IMR-90 (cell line): ENCODE results near the gene GSN. TPM values are rescaled to one million over a fixed set of nuclear protein-coding genes. Genes with fewer than 3 reads are reported as not detected.

Experiments used
- ATAC-seq: fragments of 200-7000 bp; cut with Tn5 transposase; 2 replicates; pipeline ENCODE4 v1.9.1; 2020; ENCODE audit warnings: low read depth, mild to moderate bottlenecking, moderate library complexity
- BruUV-seq: library from RNA; stranded (reverse); fragments of 400-500 nt; replicated peaks from 2 replicates; lab custom pipeline; 2021; lab: Mats Ljungman, UMichigan
- CTCF ChIA-PET: fragments of 300-600 bp; formaldehyde crosslinking; extraction: SDS; loops from one replicate; lab custom pipeline; 2021; ENCODE audit warnings: antibody characterized with exemption; lab: Yijun Ruan, JAX
- POLR2A ChIA-PET: fragments of 300-600 bp; sonication (Branson Sonifier 250); formaldehyde crosslinking; loops from one replicate; lab custom pipeline; 2022; ENCODE audit warnings: antibody characterized with exemption; ENCODE audit not compliant: unreplicated experiment; lab: Charles Lee
- DNase-seq: peaks from one replicate; pipeline ENCODE4 v3.0.0; 2013
- H2AFZ ChIP-seq: replicated peaks from 2 replicates; pipeline ENCODE3; 2013; ENCODE audit warnings: low read length, mild to moderate bottlenecking; ENCODE audit not compliant: poor library complexity
- H2AK5ac ChIP-seq: 2 replicates; pipeline ENCODE4 v1.6.1; 2013; ENCODE audit warnings: low read depth, low read length, inconsistent platforms
- H2AK9ac ChIP-seq: replicated peaks from 2 replicates; pipeline ENCODE3; 2013; ENCODE audit warnings: mild to moderate bottlenecking, low read depth, low read length, moderate library complexity; ENCODE audit not compliant: poor library complexity
- H2BK120ac ChIP-seq: 2 replicates; pipeline ENCODE4 v1.6.1; 2013; ENCODE audit warnings: low read depth, low read length, inconsistent platforms
- H2BK15ac ChIP-seq: 3 replicates; pipeline ENCODE4 v1.6.1; 2013; ENCODE audit warnings: low read depth, low read length, inconsistent platforms
- H2BK20ac ChIP-seq: 2 replicates; pipeline ENCODE4 v1.6.1; 2013; ENCODE audit warnings: low read depth, mild to moderate bottlenecking, inconsistent platforms, low read length, moderate library complexity
- H2BK5ac ChIP-seq: 2 replicates; pipeline ENCODE4 v1.6.1; 2013; ENCODE audit warnings: mild to moderate bottlenecking, low read depth, low read length, inconsistent platforms; ENCODE audit not compliant: poor library complexity, severe bottlenecking
- H3K14ac ChIP-seq: replicated peaks from 2 replicates; pipeline ENCODE4 v1.6.1; 2013; ENCODE audit warnings: low read depth, low read length, inconsistent platforms
- H3K18ac ChIP-seq: 2 replicates; pipeline ENCODE4 v1.6.1; 2013; ENCODE audit warnings: low read depth, low read length, control low read depth
- H3K23ac ChIP-seq: 2 replicates; pipeline ENCODE4 v1.6.1; 2013; ENCODE audit warnings: low read depth, low read length, inconsistent platforms
- H3K27ac ChIP-seq: 2 replicates; pipeline ENCODE4 v1.5.1; 2013; ENCODE audit warnings: mild to moderate bottlenecking, control low read depth, low read length; ENCODE audit not compliant: insufficient read depth
- H3K27me3 ChIP-seq: 2 replicates; pipeline ENCODE4 v1.6.1; 2013; ENCODE audit warnings: low read length; ENCODE audit not compliant: control insufficient read depth, insufficient read depth
- H3K36me3 ChIP-seq: 2 replicates; pipeline ENCODE4 v1.6.1; 2013; ENCODE audit warnings: low read length, mixed read lengths; ENCODE audit not compliant: control insufficient read depth, insufficient read depth
- H3K4ac ChIP-seq: 2 replicates; pipeline ENCODE4 v1.6.1; 2013; ENCODE audit warnings: low read depth, low read length, inconsistent platforms
- H3K4me1 ChIP-seq: 2 replicates; pipeline ENCODE4 v1.6.1; 2013; ENCODE audit warnings: low read length, mixed read lengths; ENCODE audit not compliant: control insufficient read depth, insufficient read depth
- H3K4me2 ChIP-seq: 2 replicates; pipeline ENCODE4 v1.6.1; 2013; ENCODE audit warnings: low read depth, mild to moderate bottlenecking, control low read depth, low read length, moderate library complexity
- H3K4me3 ChIP-seq: 2 replicates; pipeline ENCODE4 v1.5.1; 2013; ENCODE audit warnings: low read depth, mild to moderate bottlenecking, control low read depth, low read length, moderate library complexity; ENCODE audit not compliant: insufficient read depth
- H3K56ac ChIP-seq: 2 replicates; pipeline ENCODE4 v1.6.1; 2013; ENCODE audit warnings: low read length, inconsistent platforms; ENCODE audit not compliant: insufficient read depth; ENCODE audit errors: extremely low read depth
- H3K79me1 ChIP-seq, 2 experiments: 2 replicates each; pipeline ENCODE4 v1.6.1; 2013; ENCODE audit warnings: low read length in 2 of 2, inconsistent platforms in 1 of 2, low read depth in 1 of 2
- H3K9ac ChIP-seq: 2 replicates; pipeline ENCODE4 v1.6.1; 2013; ENCODE audit warnings: low read depth, low read length, control low read depth
- H3K9me1 ChIP-seq: 2 replicates; pipeline ENCODE4 v1.6.1; 2013; ENCODE audit warnings: low read length, inconsistent platforms; ENCODE audit not compliant: insufficient read depth
- H3K9me3 ChIP-seq: 2 replicates; pipeline ENCODE4 v1.6.1; 2013; ENCODE audit warnings: low read length; ENCODE audit not compliant: control insufficient read depth, insufficient read depth
- H4K20me1 ChIP-seq: 2 replicates; pipeline ENCODE4 v1.6.1; 2013; ENCODE audit warnings: low read length, inconsistent platforms; ENCODE audit not compliant: insufficient read depth
- H4K5ac ChIP-seq: 2 replicates; pipeline ENCODE4 v1.6.1; 2013; ENCODE audit warnings: mild to moderate bottlenecking, low read depth, low read length, control low read depth
- H4K8ac ChIP-seq, 2 experiments: 2 replicates each; pipeline ENCODE4 v1.6.1; 2013; ENCODE audit warnings: low read depth in 2 of 2, low read length in 2 of 2, control low read depth in 1 of 2, inconsistent platforms in 1 of 2
- H4K91ac ChIP-seq: 2 replicates; pipeline ENCODE4 v1.6.1; 2013; ENCODE audit warnings: low read depth, low read length, inconsistent platforms; ENCODE audit not compliant: insufficient read depth
- BHLHE40 ChIP-seq: fragments of 150-350 bp; IDR thresholded peaks from 2 replicates; pipeline ENCODE4 v1.6.1; 2016; ENCODE audit warnings: mild to moderate bottlenecking, low read depth, low read length
- CEBPB ChIP-seq: IDR thresholded peaks from 2 replicates; pipeline ENCODE4 v1.6.1; 2012; ENCODE audit warnings: low read depth, low read length, improper control_type of control experiment
- CHD1 ChIP-seq: IDR thresholded peaks from 2 replicates; pipeline ENCODE4 v1.6.1; 2012; ENCODE audit warnings: low read depth, low read length, improper control_type of control experiment
- CTCF ChIP-seq: conservative IDR thresholded peaks from 2 replicates; pipeline ENCODE4 v1.5.1; 2012; ENCODE audit warnings: mild to moderate bottlenecking, low read depth, low read length, improper control_type of control experiment
- FOS ChIP-seq: fragments of 150-350 bp; IDR thresholded peaks from 2 replicates; pipeline ENCODE4 v1.6.1; 2016; ENCODE audit warnings: low read depth, low read length
- MAFK ChIP-seq: IDR thresholded peaks from 2 replicates; pipeline ENCODE4 v1.6.1; 2012; ENCODE audit warnings: low read depth, low read length, improper control_type of control experiment
- POLR2A ChIP-seq: IDR thresholded peaks from 2 replicates; pipeline ENCODE4 v1.6.1; 2012; ENCODE audit warnings: mild to moderate bottlenecking, low read depth, low read length
- RFX5 ChIP-seq: IDR thresholded peaks from 2 replicates; pipeline ENCODE4 v1.8.0; 2012; ENCODE audit warnings: low read depth, mild to moderate bottlenecking, low read length, moderate library complexity
- WGBS, 2 experiments: methylation state at CpG; one replicate each; pipeline versions ENCODE4 v1.1.5 to v1.1.7; 2013; ENCODE audit warnings: missing lambda C conversion rate in 2 of 2; ENCODE audit not compliant: insufficient read length in 1 of 2; ENCODE audit errors: extremely low coverage in 2 of 2; 5-methylcytosine and 5-hydroxymethylcytosine counted together
- dilution Hi-C: fragments of 300-500 bp; cut with HindIII; formaldehyde crosslinking; loops from one replicate; pipeline ENCODE4 v1.14.3; 2018; ENCODE audit warnings: low sequenced_read_pairs; ENCODE audit not compliant: unreplicated experiment
- in situ Hi-C: fragments of 300-500 bp; cut with MboI; formaldehyde crosslinking; loops from 3 replicates; pipeline ENCODE4 v1.14.3; 2019; ENCODE audit warnings: low sequenced_read_pairs, inconsistent platforms, mixed read lengths
- intact Hi-C: fragments of 100-400 bp; cut with micrococcal nuclease; formaldehyde crosslinking; loops from 2 replicates; pipeline ENCODE4 v1.10.0; 2022
- polyA plus RNA-seq, 3 experiments: library from polyadenylated mRNA; depleted of rRNA; stranded (reverse); fragments of >200 nt; gene quantifications; 2 replicates each; pipeline ENCODE4 v1.2.3, GENCODE V29; 2012; ENCODE audit warnings: low replicate concordance in 1 of 3
- total RNA-seq: library from RNA; depleted of rRNA; stranded (reverse); fragments of >200 nt; gene quantifications from 2 replicates; pipeline ENCODE4 v1.2.3, GENCODE V29; 2012

Gene GSN
- total and polyA plus RNA-seq, 2 of the 4 experiments (the other 2 are of a cell fraction) = 495 to 547 TPM

DNA sequence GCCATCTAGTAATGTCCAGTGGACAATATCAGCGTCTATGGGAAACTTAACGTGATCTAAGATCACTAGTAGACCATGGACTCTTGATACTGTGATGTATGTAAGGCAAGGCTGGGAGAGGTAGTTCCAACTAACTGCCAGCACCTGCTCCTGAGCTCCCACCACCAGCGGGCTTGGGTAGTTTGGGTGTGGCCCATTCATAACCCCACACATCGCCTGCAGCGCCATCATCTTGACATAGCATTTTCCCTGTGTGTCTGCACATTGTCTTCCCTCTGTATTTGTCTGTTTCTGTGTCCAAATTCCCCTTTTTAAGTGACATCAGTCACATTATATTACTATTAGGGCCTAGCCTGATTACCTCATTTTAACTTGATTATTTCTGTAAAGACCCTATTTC, 28.1 kb upstream of the GSN start:
- ATAC-seq (no peak), DNase-seq (no peak)
- WGBS, 2 experiments = 100% methylated on average over 1 of the region's 5 CpGs; no CpG with 5 or more reads in 1 of the 2 experiments
- H2BK5ac ChIP-seq = no peak overlapping the region
- H3K4me3 ChIP-seq = no peak overlapping the region
- H3K18ac ChIP-seq = no peak overlapping the region
- BruUV-seq = no TSS peak
- dilution Hi-C loops (no loop called here), in situ Hi-C loops (no loop called here), intact Hi-C loops (no loop called here)
- ChIA-PET CTCF (no interaction called here), POLR2A (no interaction called here)
- H4K8ac ChIP-seq = no peak overlapping the region
- no peak overlapping the region for H2AK9ac ChIP-seq
- peaks cover 8% of the 10 kb centered on the region for H3K9me1 ChIP-seq
- no peak overlapping the region for H2BK15ac ChIP-seq
- TF ChIP-seq BHLHE40 = no peak
- no peak for TF ChIP-seq CEBPB
- TF ChIP-seq POLR2A = no peak
- no peak for TF ChIP-seq FOS
- TF ChIP-seq RFX5 = no peak
- no peak for TF ChIP-seq MAFK
- TF ChIP-seq CHD1 = no peak
- TF ChIP-seq CTCF = no peak
- no peaks in the 10 kb centered on the region for H3K9me3 ChIP-seq
- H3K27ac ChIP-seq = no peak overlapping the region
- H3K23ac ChIP-seq = no peak overlapping the region
- H3K56ac ChIP-seq = no peak overlapping the region
- no peak overlapping the region for H2AFZ ChIP-seq
- H3K14ac ChIP-seq = no peak overlapping the region
- H3K79me1 ChIP-seq = peaks cover 0 to 5% of the 10 kb centered on the region in 2 experiments; a peak in 1 of 4 replicates
- H3K27me3 ChIP-seq = no peaks in the 10 kb centered on the region
- no peaks in the 10 kb centered on the region for H3K36me3 ChIP-seq
- no peak overlapping the region; the same call in 1 of the 2 replicates for H4K91ac ChIP-seq
- no peak overlapping the region for H3K4me2 ChIP-seq
- no peak overlapping the region for H4K5ac ChIP-seq
- H3K9ac ChIP-seq = no peak overlapping the region
- no peak overlapping the region for H2BK120ac ChIP-seq
- H3K4ac ChIP-seq = no peak overlapping the region
- peaks cover 12% of the 10 kb centered on the region for H3K4me1 ChIP-seq
- H2AK5ac ChIP-seq = peak overlapping the region; percentile 56; the same call in 1 of the 2 replicates
- no peak overlapping the region for H2BK20ac ChIP-seq
- no peaks in the 10 kb centered on the region for H4K20me1 ChIP-seq
